ENCODE measurements around the gene SDK2. TPM values are rescaled to one million over a fixed set of nuclear protein-coding genes. Genes with fewer than 3 reads are reported as not detected.
A peak's percentile ranks its signal among the peaks of the same experiment; 100 is the strongest.

SDK2 gene
- total and polyA plus RNA-seq, 11 donors: 0.84 to 4.0 (median 2.6) TPM

- H3K9me3 ChIP-seq: no peaks in the 10 kb centered on the region
- TF ChIP-seq CTCF (IDR thresholded peaks at IDR 0.05) (no peak), POLR2A (IDR thresholded peaks at IDR 0.05) (no peak)
- H3K4me1 ChIP-seq: peaks cover 15 to 86% (median 68%) of the 10 kb centered on the region in 12 donors
- H3K36me3 ChIP-seq: peaks cover 0 to 33% (median 26%) of the 10 kb centered on the region in 9 donors
- no peak for ATAC-seq
- H3K27me3 ChIP-seq: no peaks in the 10 kb centered on the region
- intact Hi-C loops (cut with DNase I): no loop called here
- peak overlapping the region in 10 of 12 donors; percentile 4 to 96 (median 31) for H3K27ac ChIP-seq
- no peak overlapping the region for H3K4me3 ChIP-seq
- no peak for DNase-seq
- 70 to 88% (median 82%) methylated on average over 49 to 52 of the region's 52 CpGs for WGBS, 4 donors
Observed at GRCh38 chr17:73285916-73286862, 358.1 kb downstream of the SDK2 start.

GRCh38 chr17:73285603-73285908 is 358.7 kb downstream of the SDK2 start:
- no peak for DNase-seq
- H3K4me3 ChIP-seq: no peak overlapping the region

GRCh38 chr17:73284906-73285602 is 359.2 kb downstream of the SDK2 start:
- intact Hi-C loops (cut with DNase I): no loop called here
- Histone ChIP-seq H3K36me3 (peaks cover 0 to 33% (median 26%) of the 10 kb centered on the region in 9 donors), H3K27me3 (no peaks in the 10 kb centered on the region), H3K4me3 (no peak overlapping the region), H3K27ac (peak overlapping the region in 6 of 12 donors; percentile 18 to 96 (median 48)), H3K4me1 (peaks cover 6 to 77% (median 56%) of the 10 kb centered on the region in 12 donors), H3K9me3 (no peaks in the 10 kb centered on the region)
- no peak for ATAC-seq
- no peak for TF ChIP-seq CTCF (IDR thresholded peaks at IDR 0.05)
- no peak for TF ChIP-seq POLR2A (IDR thresholded peaks at IDR 0.05)
- WGBS, 4 donors: 81 to 100% (median 84%) methylated on average over 1 to 20 of the region's 20 CpGs
- DNase-seq: no peak

More at GRCh38 chr17:73285603-73285908, 358.7 kb downstream of the SDK2 start:
- no peaks in the 10 kb centered on the region for H3K9me3 ChIP-seq
- peak overlapping the region in 3 of 12 donors; percentile 18 to 96 (median 93) for H3K27ac ChIP-seq
- intact Hi-C loops (cut with DNase I): no loop called here
- peaks cover 9 to 80% (median 61%) of the 10 kb centered on the region in 12 donors for H3K4me1 ChIP-seq
- TF ChIP-seq CTCF (IDR thresholded peaks at IDR 0.05) (no peak), POLR2A (IDR thresholded peaks at IDR 0.05) (no peak)
- no peaks in the 10 kb centered on the region for H3K27me3 ChIP-seq
- H3K36me3 ChIP-seq: peaks cover 0 to 33% (median 26%) of the 10 kb centered on the region in 9 donors
- 84 to 94% (median 92%) methylated on average over 5 to 15 of the region's 15 CpGs for WGBS, 4 donors
- ATAC-seq: no peak
